H1 (cell line): Measurements from ENCODE around the gene RS1. TPM values are rescaled to one million over a fixed set of nuclear protein-coding genes. Genes with fewer than 3 reads are reported as not detected.

Experiments
- CTCF ChIA-PET: fragments of 300-600 bp; sonication (Branson Sonifier 250); formaldehyde crosslinking; loops from one replicate; lab custom pipeline; 2021; ENCODE audit not compliant: partially characterized antibody; lab: Charles Lee
- POLR2A ChIA-PET: fragments of 300-600 bp; sonication (Branson Sonifier 250); formaldehyde crosslinking; loops from one replicate; lab custom pipeline; 2021; ENCODE audit warnings: inconsistent platforms; ENCODE audit not compliant: partially characterized antibody; lab: Charles Lee
- DNase-seq, 2 experiments: peaks; one replicate each; pipeline versions ENCODE4 v3.0.0 to v3.0.0-alpha.2; 2010 to 2022; ENCODE audit warnings: low spot score in 2 of 2, low read depth in 1 of 2, mixed read lengths in 1 of 2
- FAIRE-seq: peaks from 2 replicates; lab custom pipeline; 2011; peaks lifted over from hg19 to GRCh38; lab: Jason Lieb, UNC
- H2AFZ ChIP-seq: 2 replicates; pipeline ENCODE4 v1.8.1; 2012; ENCODE audit warnings: low read length, inconsistent platforms
- H2AK5ac ChIP-seq: 2 replicates; pipeline ENCODE4 v1.6.1; 2013; ENCODE audit warnings: low read depth, low read length
- H2BK120ac ChIP-seq: replicated peaks from 2 replicates; pipeline ENCODE3; 2013; ENCODE audit warnings: low read depth, low read length, inconsistent platforms
- H2BK12ac ChIP-seq: 2 replicates; pipeline ENCODE4 v1.6.1; 2013; ENCODE audit warnings: low read depth, low read length
- H2BK15ac ChIP-seq: 2 replicates; pipeline ENCODE4 v1.6.1; 2013; ENCODE audit warnings: low read length
- H2BK20ac ChIP-seq: 2 replicates; pipeline ENCODE4 v1.6.1; 2013; ENCODE audit warnings: low read length
- H2BK5ac ChIP-seq: 2 replicates; pipeline ENCODE4 v1.6.1; 2013; ENCODE audit warnings: low read depth, low read length
- H3K14ac ChIP-seq: 2 replicates; pipeline ENCODE4 v1.6.1; 2013; ENCODE audit warnings: inconsistent platforms; ENCODE audit not compliant: insufficient read length
- H3K18ac ChIP-seq: 2 replicates; pipeline ENCODE4 v1.6.1; 2013; ENCODE audit warnings: low read length; ENCODE audit errors: extremely low read depth
- H3K23ac ChIP-seq: 2 replicates; pipeline ENCODE4 v1.6.1; 2013; ENCODE audit warnings: inconsistent platforms; ENCODE audit not compliant: insufficient read length
- H3K23me2 ChIP-seq: 2 replicates; pipeline ENCODE4 v1.6.1; 2013; ENCODE audit warnings: low read depth, low read length
- H3K27ac ChIP-seq: 2 replicates; pipeline ENCODE4 v1.6.1; 2011; ENCODE audit warnings: low read depth, low read length, inconsistent platforms
- H3K27me3 ChIP-seq, 4 experiments: replicated peaks in 1 of 4; 1 replicate in 1 of 4; 2 replicates in 3 of 4; pipeline versions ENCODE4 v1.6.1 to v1.8.1; 2011 to 2013; ENCODE audit warnings: low read length in 3 of 4, mild to moderate bottlenecking in 3 of 4, inconsistent platforms in 2 of 4, mixed read lengths in 2 of 4, moderate library complexity in 1 of 4; ENCODE audit not compliant: control insufficient read depth in 3 of 4, insufficient read depth in 3 of 4; ENCODE audit errors: extremely low read depth in 1 of 4
- H3K36me3 ChIP-seq, 4 experiments: 2 replicates each; pipeline versions ENCODE4 v1.6.1 to v1.8.1; 2011 to 2013; ENCODE audit warnings: mild to moderate bottlenecking in 4 of 4, low read length in 3 of 4, moderate library complexity in 2 of 4, control low read depth in 1 of 4, inconsistent platforms in 1 of 4; ENCODE audit not compliant: insufficient read depth in 4 of 4, control insufficient read depth in 2 of 4
- H3K4ac ChIP-seq: replicated peaks from 2 replicates; pipeline ENCODE3; 2013; ENCODE audit warnings: low read length, low read depth, mixed read lengths, inconsistent platforms; ENCODE audit not compliant: insufficient read length
- H3K4me1 ChIP-seq, 4 experiments: replicated peaks in 1 of 4; 1 replicate in 1 of 4; 2 replicates in 3 of 4; pipeline versions ENCODE4 v1.6.1 to v1.8.1; 2011 to 2013; ENCODE audit warnings: low read length in 3 of 4, inconsistent platforms in 2 of 4, mixed read lengths in 1 of 4; ENCODE audit not compliant: insufficient read depth in 4 of 4, control insufficient read depth in 3 of 4
- H3K4me2 ChIP-seq, 2 experiments: 2 replicates each; pipeline versions ENCODE4 v1.6.1 to v1.8.1; 2011 to 2013; ENCODE audit warnings: low read depth in 2 of 2, low read length in 2 of 2, control low read depth in 1 of 2, inconsistent platforms in 1 of 2, mild to moderate bottlenecking in 1 of 2; ENCODE audit not compliant: insufficient read depth in 1 of 2
- H3K4me3 ChIP-seq, 4 experiments: fragments of 200-600, 300-600 bp in 1 of 4; sonication (generic), shearing (Covaris generic), sonication (Bioruptor Twin) in 1 of 4; 2 replicates each; pipeline versions ENCODE4 v1.5.1 to v1.8.1; 2011 to 2016; ENCODE audit warnings: low read length in 4 of 4, low read depth in 3 of 4, control low read depth in 2 of 4, inconsistent platforms in 2 of 4, mild to moderate bottlenecking in 2 of 4, mixed read lengths in 1 of 4, moderate library complexity in 1 of 4; ENCODE audit not compliant: insufficient read depth in 2 of 4; ENCODE audit errors: extremely low read depth in 1 of 4
- H3K56ac ChIP-seq: replicated peaks from 2 replicates; pipeline ENCODE3; 2013; ENCODE audit warnings: low read depth, mild to moderate bottlenecking, mixed read lengths, low read length, inconsistent platforms; ENCODE audit not compliant: insufficient read length
- H3K79me1 ChIP-seq: 2 replicates; pipeline ENCODE4 v1.6.1; 2013; ENCODE audit warnings: low read depth, low read length, control low read depth
- H3K79me2 ChIP-seq, 2 experiments: 2 replicates each; pipeline versions ENCODE4 v1.6.1 to v1.8.1; 2012 to 2013; ENCODE audit warnings: low read length in 2 of 2, mild to moderate bottlenecking in 2 of 2, inconsistent platforms in 1 of 2; ENCODE audit not compliant: insufficient read depth in 2 of 2, control insufficient read depth in 1 of 2
- H3K9ac ChIP-seq, 4 experiments: replicated peaks in 1 of 4; 1 replicate in 1 of 4; 2 replicates in 3 of 4; pipeline versions ENCODE4 v1.6.1 to v1.8.1; 2011 to 2013; ENCODE audit warnings: low read depth in 3 of 4, low read length in 3 of 4, control low read depth in 2 of 4, mild to moderate bottlenecking in 2 of 4, moderate library complexity in 2 of 4, inconsistent platforms in 1 of 4; ENCODE audit errors: extremely low read depth in 1 of 4
- H3K9me3 ChIP-seq, 2 experiments: 2 replicates each; pipeline versions ENCODE4 v1.6.1 to v1.8.1; 2012 to 2013; ENCODE audit warnings: mild to moderate bottlenecking in 2 of 2, moderate library complexity in 2 of 2, control low read depth in 1 of 2, inconsistent platforms in 1 of 2, low read depth in 1 of 2, low read length in 1 of 2, mixed read lengths in 1 of 2; ENCODE audit not compliant: insufficient read depth in 2 of 2
- H4K20me1 ChIP-seq, 2 experiments: replicated peaks in 1 of 2; 2 replicates each; pipeline versions ENCODE3 to v1.8.1; 2011 to 2013; ENCODE audit warnings: inconsistent platforms in 2 of 2, low read length in 2 of 2, mild to moderate bottlenecking in 1 of 2; ENCODE audit not compliant: insufficient read depth in 2 of 2, control insufficient read depth in 1 of 2
- H4K5ac ChIP-seq: 2 replicates; pipeline ENCODE4 v1.6.1; 2013; ENCODE audit warnings: low read length, low read depth, mixed read lengths, inconsistent platforms; ENCODE audit not compliant: insufficient read length
- H4K8ac ChIP-seq: 2 replicates; pipeline ENCODE4 v1.8.0; 2013; ENCODE audit warnings: mild to moderate bottlenecking, moderate library complexity, low read length, inconsistent platforms; ENCODE audit not compliant: insufficient read depth; ENCODE audit errors: extremely low read depth
- H4K91ac ChIP-seq: replicated peaks from 2 replicates; pipeline ENCODE3; 2013; ENCODE audit warnings: low read length, mixed read lengths, inconsistent platforms; ENCODE audit not compliant: insufficient read length
- ATF2 ChIP-seq: IDR thresholded peaks from 2 replicates; pipeline ENCODE4 v1.6.1; 2012; ENCODE audit warnings: low read length, inconsistent platforms
- CBX5 ChIP-seq: fragments of 300-800, 300-1000 bp; sonication (generic); IDR thresholded peaks from 2 replicates; pipeline ENCODE4 v1.7.1; 2016; ENCODE audit warnings: antibody characterized with exemption, low read length, low read depth
- FOSL1 ChIP-seq: IDR thresholded peaks from 2 replicates; pipeline ENCODE4 v1.6.1; 2011; ENCODE audit warnings: mild to moderate bottlenecking, low read depth, low read length, moderate library complexity; ENCODE audit not compliant: insufficient read depth
- GTF2F1 ChIP-seq: IDR thresholded peaks from 2 replicates; pipeline ENCODE4 v1.6.1; 2012; ENCODE audit warnings: low read depth, low read length, improper control_type of control experiment, borderline replicate concordance
- JUND ChIP-seq: IDR thresholded peaks from 2 replicates; pipeline ENCODE4 v1.6.1; 2011; ENCODE audit warnings: mild to moderate bottlenecking, improper control_type of control experiment, low read length
- MAX ChIP-seq: IDR thresholded peaks from 2 replicates; pipeline ENCODE4 v1.6.1; 2012; ENCODE audit warnings: inconsistent platforms
- PHF8 ChIP-seq: fragments of 200-600 bp; sonication (generic); conservative IDR thresholded peaks from 2 replicates; pipeline ENCODE4 v1.7.1; 2012; ENCODE audit warnings: low read depth, mild to moderate bottlenecking, inconsistent platforms, low read length, moderate library complexity
- POLR2A ChIP-seq, 2 experiments: IDR thresholded peaks; 1 replicate in 1 of 2; 2 replicates in 1 of 2; pipeline ENCODE4 v1.6.1; 2011; ENCODE audit warnings: low read depth in 2 of 2, low read length in 2 of 2, mild to moderate bottlenecking in 2 of 2; ENCODE audit errors: control extremely low read depth in 1 of 2
- POU5F1 ChIP-seq: IDR thresholded peaks from 2 replicates; pipeline ENCODE4 v1.6.1; 2011; ENCODE audit warnings: low read depth, mild to moderate bottlenecking, low read length, moderate library complexity
- RXRA ChIP-seq: IDR thresholded peaks from 2 replicates; pipeline ENCODE4 v1.6.1; 2011; ENCODE audit warnings: low read depth, mild to moderate bottlenecking, low read length, moderate library complexity; ENCODE audit not compliant: insufficient read depth
- SUZ12 ChIP-seq: fragments of 200-600 bp; sonication (generic); IDR thresholded peaks from 2 replicates; pipeline ENCODE4 v1.6.1; 2012; ENCODE audit warnings: mild to moderate bottlenecking, inconsistent platforms, low read length, moderate library complexity, mixed read lengths
- TAF1 ChIP-seq: IDR thresholded peaks from 2 replicates; pipeline ENCODE4 v1.6.1; 2011; ENCODE audit warnings: mild to moderate bottlenecking, low read depth, low read length
- TBP ChIP-seq: IDR thresholded peaks from 2 replicates; pipeline ENCODE4 v1.6.1; 2011; ENCODE audit warnings: low read depth, low read length, improper control_type of control experiment
- WGBS, 2 experiments: shearing (Covaris generic) in 1 of 2; methylation state at CpG; one replicate each; pipeline versions ENCODE4 v1.1.6 to v1.1.7; 2013 to 2015; ENCODE audit warnings: low lambda C conversion rate in 2 of 2, mixed read lengths in 2 of 2, inconsistent platforms in 1 of 2, low coverage in 1 of 2, missing lambda C conversion rate in 1 of 2; ENCODE audit not compliant: insufficient replicate concordance in 2 of 2, insufficient coverage in 1 of 2, insufficient read length in 1 of 2; ENCODE audit errors: extremely low coverage in 1 of 2, missing lambda C conversion rate in 1 of 2; 5-methylcytosine and 5-hydroxymethylcytosine counted together
- polyA plus RNA-seq, 7 experiments: library from polyadenylated mRNA; depleted of rRNA in 3 of 7; stranded (reverse) in 5 of 7; unstranded in 2 of 7; fragments of >200 nt in 5 of 7; fragments of 200-250 nt in 2 of 7; gene quantifications; 1 replicate in 5 of 7; 2 replicates in 1 of 7; 4 replicates in 1 of 7; pipeline versions ENCODE4 v1.2.1 to v1.2.3, GENCODE V29; 2011 to 2013; ENCODE audit warnings: missing spikeins in 2 of 7, mixed read lengths in 2 of 7
- total RNA-seq: library from RNA; stranded (reverse); fragmentation: NEBNext Ultra II Directional; extraction: Animal tissue kit (Norgen Biotek cat#: 25700); gene quantifications from 2 replicates; pipeline ENCODE4 v1.2.1, GENCODE V29; 2021

The RS1 gene
- total and polyA plus RNA-seq, 2 of the 8 experiments (the other 6 are each of a cell fraction or from before 2014, with no cell fraction given): 0.03 TPM; not detected in 1

GRCh38 chrX:18691431-18691830, 19.5 kb upstream of the RS1 start:
- Histone ChIP-seq H4K91ac (no peak overlapping the region), H3K9me3 (no peaks in the 10 kb centered on the region), H2BK5ac (no peak overlapping the region), H2BK15ac (no peak overlapping the region), H4K8ac (no peak overlapping the region), H3K36me3 (no peaks in the 10 kb centered on the region), H3K14ac (no peak overlapping the region), H3K18ac (no peak overlapping the region), H3K9ac (no peak overlapping the region), H3K79me1 (no peaks in the 10 kb centered on the region), H2BK12ac (no peak overlapping the region), H4K5ac (no peak overlapping the region), H3K23ac (no peak overlapping the region), H3K79me2 (no peaks in the 10 kb centered on the region), H4K20me1 (no peaks in the 10 kb centered on the region), H2BK120ac (no peak overlapping the region), H3K56ac (no peak overlapping the region), H3K4me2 (no peak overlapping the region), H3K4ac (no peak overlapping the region), H2BK20ac (no peak overlapping the region), H3K27ac (no peak overlapping the region), H3K4me1 (0 out of 7 replicates have a peak, but pooled peaks cover 0 to 2% (median 0%) of the 10 kb centered on the region in 4 experiments), H2AFZ (no peak overlapping the region), H3K23me2 (no peaks in the 10 kb centered on the region), H3K4me3 (no peak overlapping the region), H3K27me3 (no peaks in the 10 kb centered on the region), H2AK5ac (no peak overlapping the region)
- FAIRE-seq (peak; percentile 13), DNase-seq (no peak)
- ChIA-PET CTCF (interaction anchor here (0.6 kb wide), 1 partner anchor 27 kb away, joined by 3 read pairs; no protein-coding TSS in a partner anchor), POLR2A (no interaction called here)
- WGBS, 2 experiments: 88% methylated on average over 1 of the region's 1 CpG; no CpG with 5 or more reads in 1 of the 2 experiments
- TF ChIP-seq GTF2F1: no peak
- no peak for TF ChIP-seq CBX5
- no peak for TF ChIP-seq SUZ12
- TF ChIP-seq PHF8: no peak
- no peak for TF ChIP-seq ATF2
- no peak for TF ChIP-seq FOSL1
- TF ChIP-seq POLR2A (IDR thresholded peaks at IDR 0.05; ENCODE audit: control extremely low read depth in 1 of 2, low read depth in 2 of 2, low read length in 2 of 2): no peak
- no peak for TF ChIP-seq TAF1
- no peak for TF ChIP-seq TBP
- no peak for TF ChIP-seq RXRA
- TF ChIP-seq POU5F1: no peak
- TF ChIP-seq JUND: no peak
- TF ChIP-seq MAX: no peak
